ENCODE measurements around the gene TMEM92.
A peak's percentile ranks its signal among the peaks of the same experiment; 100 is the strongest.
"Not testable (repeated sequence)": the region's sequence is repeated elsewhere in the genome, so short reads cannot be mapped to it uniquely, and the experiment has no call there.

The TMEM92 gene

DNA sequence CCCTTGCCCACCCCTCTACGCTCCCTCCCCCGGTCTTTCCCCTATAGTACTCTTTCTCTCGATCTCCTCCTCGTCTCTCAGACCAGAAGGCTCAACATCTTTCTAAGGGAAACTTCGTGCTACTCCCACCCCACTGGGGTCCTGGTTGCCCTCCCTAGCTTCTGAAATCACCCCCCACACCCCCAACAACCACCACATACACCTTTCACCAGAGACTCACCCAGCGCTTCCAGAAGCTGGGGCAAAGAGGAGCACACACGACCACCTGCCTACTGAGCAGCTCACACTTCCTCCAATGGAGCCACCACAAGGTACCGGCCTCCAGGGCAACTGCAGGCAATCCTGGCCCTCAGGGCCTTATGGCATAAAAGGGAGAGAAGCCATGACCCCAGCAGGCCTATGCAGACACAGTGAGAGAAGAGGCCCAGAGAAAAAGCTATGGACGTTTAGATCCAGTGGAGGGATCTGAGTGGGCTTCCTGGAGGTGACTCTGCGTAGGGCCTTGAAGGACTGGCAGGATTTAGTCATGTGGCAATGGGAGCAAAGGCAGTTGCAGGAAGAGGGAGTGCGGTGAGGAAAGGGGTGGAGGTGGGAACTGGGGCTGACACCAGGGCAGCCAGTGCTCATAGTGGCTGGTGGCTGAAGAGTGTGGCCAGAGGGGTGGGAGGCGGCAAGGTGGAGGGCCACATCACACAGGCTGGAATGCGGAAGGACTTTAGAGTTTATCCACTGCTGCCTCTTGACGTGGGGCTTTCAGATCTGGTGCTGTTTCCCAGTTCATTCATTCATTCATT lies 12.1 kb upstream of the TMEM92 start:
- DNase-seq = no peak

DNA sequence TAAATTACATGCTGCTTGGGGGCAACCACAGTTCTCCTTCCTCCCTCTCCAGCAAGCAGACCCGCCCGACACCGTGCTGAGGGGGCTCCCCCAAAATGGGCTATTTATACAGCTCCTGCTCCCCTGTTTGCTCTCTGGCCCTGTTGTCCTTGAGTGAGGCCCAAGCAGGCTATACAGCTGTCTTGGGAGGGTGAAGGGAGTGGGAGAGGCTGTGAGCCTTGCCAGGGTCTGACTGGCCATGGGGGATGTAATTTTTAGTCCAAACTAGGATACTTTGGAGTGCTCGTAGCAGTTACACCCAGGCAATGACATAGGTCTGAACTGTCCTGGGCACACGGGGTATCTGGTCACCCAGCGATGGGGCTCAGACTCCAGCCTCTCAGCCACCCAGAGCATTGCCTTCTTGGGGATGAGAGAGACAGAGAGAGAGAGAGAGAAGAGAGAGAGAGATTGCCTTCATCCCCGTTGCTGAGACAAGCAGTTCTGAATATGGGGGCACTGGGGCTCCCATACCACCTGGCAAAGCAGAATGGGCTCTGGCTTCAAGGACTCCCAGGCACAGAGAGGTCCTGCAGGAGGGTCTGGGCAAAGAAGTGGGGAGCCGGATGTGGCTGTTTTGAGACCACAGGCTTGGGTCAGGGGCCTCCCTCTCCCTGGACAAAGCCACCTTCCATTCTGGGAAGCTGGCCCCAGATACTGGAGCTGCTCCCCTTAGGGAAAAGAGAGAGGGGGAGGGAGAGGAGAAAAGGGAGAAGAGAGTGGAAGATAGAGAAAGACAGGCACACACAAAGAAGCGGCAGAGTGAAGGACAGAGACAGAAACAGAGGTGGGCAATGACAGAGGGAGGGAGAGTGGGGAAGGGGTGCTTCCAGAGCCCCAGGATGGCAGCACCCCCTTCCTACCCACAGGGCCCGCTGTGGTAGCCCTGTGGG lies 10.7 kb upstream of the TMEM92 start:
- no peak for DNase-seq

DNA sequence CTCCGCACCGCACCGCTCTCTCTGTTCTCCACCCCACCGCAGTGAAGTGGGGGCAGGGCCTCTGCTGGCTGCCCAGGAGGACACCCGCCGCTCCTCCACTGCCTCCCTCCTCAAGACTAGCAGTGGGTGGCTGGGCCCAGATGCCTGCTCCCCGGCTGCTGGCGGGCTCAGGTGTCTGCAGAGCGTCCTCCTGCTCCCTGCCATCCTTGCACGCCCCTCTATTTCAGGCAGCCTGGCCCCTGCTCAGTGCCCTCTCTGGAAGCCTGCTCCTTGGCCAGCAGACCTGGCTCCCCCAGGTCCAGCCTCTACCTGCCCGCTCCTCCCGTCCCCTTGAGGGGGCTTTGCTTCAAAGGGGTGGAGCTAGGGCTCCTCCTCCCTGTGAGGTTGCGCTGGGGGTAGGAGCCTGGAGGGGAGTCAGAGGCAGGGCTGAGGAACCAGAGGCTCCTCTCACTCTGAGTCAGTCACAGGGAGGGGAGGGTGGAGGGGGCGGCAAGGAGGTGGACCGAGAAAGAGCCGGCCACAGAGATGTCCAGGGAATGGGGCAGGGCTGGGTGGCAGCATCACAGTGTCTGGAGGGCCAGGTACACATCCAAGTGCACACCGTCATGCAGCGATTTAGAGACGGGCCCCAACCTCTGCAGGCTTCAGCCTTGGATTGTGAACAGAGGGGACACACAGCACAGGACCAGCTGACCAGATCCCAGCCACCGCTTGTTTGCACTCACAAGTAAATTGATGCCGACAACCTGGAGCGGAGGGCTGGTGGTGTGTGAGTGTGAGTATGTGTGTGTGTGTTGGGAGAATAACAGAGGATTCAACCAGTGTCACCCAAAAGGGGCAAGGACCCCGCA lies 9.8 kb upstream of the TMEM92 start:
- DNase-seq = no peak

DNA sequence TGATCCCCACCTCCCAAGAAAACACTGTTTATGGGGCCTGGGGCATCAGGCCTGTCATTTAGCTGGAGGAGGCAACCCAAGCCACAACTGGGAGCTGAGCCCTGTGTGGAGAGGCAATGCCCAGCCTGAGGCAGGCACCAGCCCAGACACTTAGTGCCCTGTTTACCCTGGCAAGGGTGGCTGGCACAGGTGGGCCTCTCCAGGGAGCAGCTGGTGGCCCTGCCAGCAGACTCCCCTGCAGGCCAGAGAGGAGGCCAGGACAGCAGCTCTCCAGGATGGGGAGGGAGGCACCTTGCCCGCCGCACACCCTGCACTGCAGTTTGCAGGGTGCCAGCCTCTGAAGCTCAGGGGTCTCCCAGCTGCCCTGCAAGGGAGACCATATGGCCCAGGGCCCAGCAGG lies 9.1 kb upstream of the TMEM92 start:
- no peak for DNase-seq

DNA sequence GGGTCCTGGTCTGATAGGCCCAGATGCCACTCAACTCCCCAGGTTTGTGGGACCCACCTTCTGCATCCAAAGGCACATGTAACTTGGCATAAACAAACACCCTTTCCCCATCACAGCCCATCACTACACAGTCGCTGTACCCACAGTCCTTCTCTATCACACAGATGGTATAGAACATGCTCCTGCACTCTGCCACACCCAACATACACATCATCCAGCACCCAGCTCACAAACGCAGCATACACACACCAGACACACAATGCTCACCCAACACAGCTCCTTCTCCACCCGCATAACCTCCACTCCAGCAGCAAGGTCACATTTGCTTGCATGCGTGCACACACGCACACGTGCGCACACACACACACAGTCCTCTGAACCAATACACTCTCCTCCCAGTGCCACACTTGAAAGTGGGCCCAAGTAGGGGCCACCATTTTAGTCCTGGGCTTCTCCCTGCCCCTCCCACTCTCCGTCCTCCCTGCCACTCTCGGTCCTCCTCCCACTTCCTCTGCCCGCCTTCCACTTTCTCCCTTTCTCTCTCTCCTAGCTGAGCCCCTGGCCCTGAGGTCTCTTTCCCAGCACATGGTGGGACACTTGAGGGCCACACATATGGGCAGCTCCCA lies 8.5 kb upstream of the TMEM92 start:
- no peak for DNase-seq

DNA sequence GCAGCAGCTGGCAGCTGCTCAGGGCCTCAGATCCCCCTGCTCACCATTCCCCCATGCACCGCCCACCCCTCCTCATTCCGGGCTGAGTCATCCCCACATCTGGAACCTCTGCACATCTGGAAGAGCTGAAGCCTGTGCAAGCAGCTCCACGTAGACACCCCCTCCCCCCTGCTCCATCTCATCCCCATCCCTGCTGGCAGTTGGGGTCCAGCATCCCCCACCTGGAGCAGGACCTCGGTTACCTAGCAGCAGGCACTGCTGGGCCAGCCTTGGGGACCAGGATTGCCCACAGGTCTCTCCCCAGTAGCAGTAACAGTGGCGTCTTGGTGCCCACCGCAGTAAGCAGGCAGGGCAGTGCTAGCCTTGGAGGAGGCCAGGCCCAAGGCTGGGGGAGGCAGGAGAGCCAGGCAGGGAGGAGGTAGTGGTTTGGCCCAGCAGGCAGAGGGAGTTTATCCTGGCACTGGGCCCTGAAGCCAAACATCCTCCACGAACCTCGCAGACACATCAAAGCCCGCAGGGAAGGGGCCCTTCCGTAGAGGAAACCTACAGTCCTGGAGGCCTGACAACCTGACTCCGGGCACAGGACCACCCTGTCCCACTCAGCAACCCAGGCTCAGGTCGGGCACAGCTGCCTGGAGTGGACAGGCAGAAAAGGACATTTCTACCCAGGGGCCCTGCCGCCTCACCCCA lies 7.7 kb upstream of the TMEM92 start:
- no peak for DNase-seq

DNA sequence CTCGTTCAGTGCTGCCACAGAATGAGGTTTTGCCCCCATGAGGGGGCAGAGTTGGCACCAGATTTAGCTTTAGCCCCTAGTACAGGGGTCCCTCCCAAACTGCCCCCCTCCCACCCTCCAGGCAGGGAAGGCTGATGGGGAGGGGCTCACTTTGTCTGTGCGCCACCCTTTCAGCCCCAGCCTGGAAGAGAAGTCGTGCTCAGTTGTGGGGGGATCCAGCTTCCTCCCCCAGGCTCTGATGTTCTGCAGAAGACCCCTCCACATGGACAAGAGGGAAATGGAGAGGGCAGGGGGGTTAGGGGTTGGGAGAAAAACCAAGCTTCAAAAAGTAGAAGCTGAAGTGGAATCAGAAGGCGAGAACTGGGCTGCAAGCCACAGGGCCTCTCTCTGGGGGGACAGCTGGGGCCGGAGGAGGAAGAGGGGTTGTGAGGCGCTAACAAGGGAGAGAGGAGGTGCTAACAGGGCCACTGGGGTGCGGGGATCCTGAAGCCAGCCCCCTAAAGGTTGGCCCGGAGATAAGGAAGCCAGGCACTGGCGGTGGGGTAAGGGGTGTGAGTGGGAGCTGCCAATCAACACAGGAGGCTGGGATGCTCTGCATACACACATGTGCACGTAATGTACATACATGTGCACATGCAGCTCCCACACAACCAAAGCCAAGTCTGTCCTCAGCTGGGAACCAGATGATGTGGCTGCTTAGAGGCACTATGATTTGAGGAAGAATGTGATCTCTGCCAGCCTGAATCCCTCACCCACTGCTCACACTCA lies 7.0 kb upstream of the TMEM92 start:
- no peak for DNase-seq

DNA sequence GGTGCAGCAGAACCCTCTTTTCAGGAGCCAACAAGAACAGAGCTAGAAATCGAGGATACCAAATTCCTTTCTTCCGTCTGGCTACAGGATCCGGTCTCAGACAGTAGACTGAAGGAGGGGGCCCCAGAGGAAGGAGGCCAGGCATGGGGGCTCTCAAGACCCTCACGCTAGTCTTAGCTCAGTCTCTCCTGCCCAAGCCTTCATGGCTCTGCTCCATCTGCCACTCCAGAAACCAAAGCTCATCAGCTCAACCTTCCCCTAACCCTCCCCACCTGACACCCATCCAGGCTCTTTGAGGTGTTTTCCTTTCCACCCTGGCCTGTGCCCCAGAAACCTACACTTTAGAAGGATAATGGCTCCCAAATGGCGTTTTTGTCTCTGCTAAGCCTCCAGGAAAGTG lies 6.2 kb upstream of the TMEM92 start:
- no peak for DNase-seq

DNA sequence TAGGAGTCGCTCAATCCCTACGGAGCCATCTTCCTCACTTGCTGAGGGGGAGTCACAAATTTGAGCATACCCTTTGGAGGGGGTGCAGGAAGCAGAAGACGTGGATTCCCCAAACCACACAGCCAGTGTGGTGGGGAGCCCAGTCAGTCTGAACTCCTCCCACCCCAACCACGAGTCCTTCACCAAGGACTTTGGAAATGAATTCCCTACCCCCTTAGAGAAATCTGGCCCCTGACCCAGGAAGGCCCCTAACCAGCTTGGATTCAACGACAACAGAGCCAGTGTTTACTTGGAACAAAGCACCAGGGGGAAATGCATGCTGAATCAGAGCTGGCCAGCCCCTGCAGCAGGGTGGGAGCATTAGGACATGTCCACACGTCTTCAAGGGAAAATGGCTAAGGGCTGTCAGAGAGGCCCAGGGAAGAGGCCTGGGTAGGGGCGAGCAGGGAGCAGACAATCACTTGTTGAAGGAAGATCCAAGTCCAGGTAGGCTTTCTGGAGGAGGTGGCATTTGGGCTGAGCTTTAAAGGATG lies 5.5 kb upstream of the TMEM92 start:
- no peak for DNase-seq

DNA sequence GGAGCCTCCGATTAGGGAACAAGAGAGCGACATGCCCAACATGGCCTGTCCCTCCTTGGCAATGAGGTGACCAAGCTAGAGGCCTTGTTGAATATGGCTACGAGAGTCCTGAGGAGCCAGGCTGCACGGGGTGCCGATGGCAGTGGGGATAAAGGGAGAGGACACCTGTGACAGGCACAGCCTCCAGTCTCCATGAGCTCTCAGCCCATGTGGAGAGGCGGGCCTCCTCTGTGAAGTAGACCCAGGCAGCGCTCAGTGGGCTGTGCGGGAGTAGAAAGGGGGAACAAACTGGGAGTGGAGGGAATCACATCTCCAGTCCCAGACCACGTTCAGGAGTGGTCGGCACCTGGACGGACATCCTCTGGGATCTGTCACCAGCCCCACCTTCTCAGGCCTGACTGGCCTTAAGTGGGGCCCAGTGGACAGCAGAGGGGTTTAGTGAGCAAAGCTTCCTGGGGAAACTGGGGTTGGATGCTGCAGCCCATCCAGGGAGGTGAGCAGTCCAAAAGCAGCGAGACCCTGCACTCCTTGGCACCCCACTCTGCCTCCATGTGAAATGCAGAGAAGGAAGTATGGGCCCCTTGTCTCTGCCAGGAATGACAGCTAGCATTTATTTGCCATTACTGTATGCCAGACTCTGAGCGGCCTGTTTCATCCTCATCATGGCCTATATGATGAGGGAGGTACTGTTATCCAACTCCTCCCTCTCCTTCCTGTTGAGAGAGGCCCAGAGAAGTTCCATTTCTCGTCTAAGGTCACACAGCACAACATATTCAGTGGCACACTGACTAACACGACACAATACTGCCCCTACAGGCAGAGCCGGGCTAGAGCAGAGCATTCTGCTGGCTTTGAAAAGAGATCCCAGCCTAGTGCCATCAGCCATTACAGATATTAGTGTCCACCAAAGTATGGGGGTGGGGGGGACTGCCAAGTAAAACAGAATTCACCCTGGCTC lies 4.5 kb upstream of the TMEM92 start:
- peak; percentile 74 for DNase-seq

DNA sequence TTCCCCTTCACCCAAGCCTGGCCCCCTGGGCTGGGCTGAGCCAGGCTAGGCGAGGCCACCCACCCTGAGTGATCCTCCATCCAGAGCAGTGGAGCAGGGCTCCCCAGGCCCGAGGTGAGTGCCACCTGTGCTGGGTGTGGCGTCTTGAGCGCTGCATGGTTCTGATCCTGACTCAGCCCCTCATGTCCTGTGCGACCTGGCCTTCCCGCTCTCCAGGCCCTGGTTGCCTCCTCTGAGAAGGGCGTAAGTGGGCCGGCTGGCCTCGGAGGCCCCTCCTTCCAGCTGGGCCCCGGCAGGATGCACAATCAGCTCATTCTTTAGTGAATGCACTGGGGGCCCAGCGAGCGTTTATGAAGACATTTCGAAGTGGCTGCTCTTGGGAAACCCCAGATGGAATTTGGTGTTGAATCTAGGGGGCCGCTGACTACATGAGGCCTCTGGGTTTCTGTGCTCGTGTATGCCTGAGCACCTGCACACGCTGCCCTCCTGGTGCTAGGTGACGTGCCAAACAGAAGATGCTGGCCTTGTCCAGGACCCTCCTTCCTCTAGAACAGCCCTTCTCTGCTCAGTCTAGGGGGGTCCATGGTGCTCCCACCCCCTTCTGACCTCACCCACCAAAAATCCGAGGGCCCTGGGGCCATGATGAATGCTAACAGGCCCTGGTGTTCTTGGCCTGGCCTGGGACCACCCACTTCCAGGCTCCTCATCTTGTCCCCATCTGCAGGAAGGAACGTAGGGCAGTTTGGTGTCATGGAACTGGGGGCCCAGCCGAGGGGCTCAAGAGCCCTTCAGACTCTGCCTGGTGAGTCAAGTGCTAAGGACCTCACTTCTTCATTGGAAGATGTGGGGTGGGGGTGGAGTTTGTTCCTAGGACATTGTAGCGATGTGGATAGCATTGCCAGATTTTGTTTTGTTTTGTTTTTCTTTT lies 3.6 kb upstream of the TMEM92 start:
- no peak for DNase-seq

DNA sequence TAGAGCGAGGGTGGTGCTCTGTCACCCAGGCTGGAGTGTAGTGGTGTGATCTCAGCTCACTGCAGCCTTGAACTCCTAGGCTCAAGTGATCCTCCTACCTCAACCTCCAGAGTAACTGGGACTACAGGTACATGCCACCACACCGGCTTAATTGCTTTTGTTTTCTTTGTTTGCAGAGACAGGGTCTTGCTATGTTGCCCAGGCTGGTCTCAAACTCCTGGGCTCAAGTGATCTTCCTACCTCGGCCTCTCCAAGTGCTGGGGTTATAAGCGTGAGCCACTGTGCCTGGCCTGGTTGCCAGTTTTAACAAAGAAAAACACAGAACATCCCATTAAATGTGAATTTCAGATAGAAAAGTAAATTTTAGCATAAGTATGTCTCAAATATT lies 2.9 kb upstream of the TMEM92 start:
- DNase-seq = not testable (repeated sequence)

DNA sequence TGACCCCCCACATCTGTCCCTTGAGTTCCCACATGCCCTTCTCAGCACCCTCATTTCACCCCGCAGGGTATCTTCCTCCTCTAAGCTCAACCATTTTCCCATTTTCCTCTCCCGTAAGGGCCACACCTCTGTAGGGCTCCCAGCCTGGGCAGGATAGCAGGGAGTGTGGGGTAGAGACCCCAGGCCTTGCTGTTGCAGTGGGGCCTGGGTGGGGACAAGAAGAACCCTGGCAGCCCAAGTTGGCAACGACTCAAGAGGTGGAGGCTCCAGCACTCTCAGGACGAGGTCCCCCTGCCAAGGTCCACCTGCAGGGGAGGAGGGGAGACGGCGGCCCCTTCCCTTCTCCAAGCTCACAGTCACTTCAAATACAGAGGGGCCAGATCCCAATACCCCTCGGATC lies 2.0 kb upstream of the TMEM92 start:
- no peak for DNase-seq

DNA sequence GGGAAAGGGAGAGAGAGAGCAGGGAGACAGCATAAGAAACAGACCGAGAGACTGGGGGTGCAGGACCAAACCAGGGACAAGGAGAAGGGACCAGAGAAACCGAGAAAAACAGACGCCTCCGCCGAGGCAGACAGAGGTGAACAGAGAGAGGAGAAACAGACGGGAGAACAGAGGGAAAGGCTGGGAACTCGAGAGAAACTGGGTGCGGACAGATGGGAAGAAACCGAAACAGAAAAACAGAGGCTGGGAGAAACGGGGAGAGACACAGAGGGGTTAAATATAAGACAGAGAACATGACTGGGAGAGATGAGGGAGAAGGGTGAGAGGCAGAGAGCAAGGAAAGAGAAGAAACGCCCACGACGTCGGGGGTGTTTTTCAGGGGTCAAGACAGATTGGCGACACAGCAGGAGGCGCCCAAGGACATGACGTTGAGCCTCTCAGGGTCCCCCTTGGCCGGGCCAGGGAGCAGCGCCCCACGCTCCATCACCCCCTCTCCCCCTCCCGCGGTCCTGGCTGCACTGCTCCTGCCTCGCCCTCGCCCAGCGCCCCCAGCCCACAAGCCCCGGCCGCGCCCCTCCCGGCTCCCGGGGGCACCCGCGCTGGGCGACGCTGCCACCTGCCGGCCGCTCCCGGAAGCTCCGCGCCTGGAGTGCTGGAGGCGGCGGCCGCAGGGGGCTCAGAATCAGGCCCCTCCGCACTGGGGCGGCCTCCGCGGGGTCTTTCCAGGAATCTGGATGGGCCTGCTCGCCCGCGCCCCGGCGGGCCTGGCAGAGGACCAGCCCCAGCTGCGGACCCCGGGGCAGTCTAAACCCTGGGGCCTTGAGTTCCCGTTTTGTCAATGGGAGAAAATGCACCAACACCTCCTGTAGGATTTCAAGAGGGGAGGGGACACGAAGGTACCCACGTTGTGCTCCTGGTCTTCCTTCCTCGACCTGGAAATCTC lies 1.3 kb upstream of the TMEM92 start:
- DNase-seq = peak; percentile 30

DNA sequence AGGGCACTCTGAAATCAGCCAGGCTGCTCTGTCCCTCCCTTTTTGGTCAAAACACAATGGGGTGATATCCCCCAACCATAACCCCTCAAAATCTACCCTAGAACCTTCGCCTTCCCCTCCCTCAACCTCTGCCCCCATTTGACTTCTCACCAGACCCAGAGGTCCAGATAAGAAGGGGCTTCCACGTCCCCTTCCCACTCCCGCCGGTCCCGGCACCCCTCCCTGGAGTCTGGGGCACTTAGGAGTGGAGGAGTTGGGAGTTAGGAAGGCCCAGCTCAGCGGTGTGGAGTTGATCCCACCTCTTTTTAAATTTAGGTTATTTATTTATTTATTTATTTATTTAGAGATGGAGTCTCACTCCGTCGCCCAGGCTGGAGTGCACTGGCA lies 619 bp upstream of the TMEM92 start:
- DNase-seq = no peak

DNA sequence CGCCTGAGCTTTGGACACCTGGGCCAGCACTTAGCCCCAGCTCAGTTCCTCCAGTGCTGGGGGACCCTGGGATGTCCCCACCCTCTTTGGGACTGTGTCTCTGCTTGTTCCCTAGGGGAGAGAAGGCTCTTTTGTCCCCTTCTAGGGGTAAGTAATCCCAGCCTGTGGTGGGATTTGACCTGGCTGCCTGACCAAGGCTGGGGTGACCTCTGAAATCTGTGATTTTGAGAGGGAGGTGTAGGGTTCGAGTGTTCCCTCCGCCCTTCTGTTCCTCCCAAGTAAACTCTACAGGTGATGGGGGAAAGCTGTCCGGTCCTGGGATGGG lies 593 bp downstream of the TMEM92 start:
- DNase-seq = no peak

DNA sequence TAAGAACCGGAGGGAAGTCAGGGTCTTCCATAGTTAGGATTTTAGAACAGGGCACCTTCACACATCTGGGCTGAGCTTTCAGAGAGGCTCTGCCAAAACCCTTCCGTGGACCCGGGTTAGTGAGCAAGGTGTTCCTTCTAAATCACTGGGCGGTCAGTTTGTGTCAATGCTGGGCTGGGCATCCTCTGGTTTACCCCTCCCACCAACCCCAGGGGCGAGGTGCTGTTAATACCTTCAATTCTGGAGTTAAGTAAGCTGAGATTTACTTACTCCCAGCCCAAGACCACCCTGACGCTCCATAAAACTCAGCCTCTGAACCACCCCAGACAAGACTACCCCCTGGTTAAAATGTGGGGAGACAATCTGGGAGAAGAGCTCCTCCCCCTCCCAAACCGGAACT lies 1.0 kb downstream of the TMEM92 start:
- no peak for DNase-seq

Data from inflammatory macrophage treated with lipopolysaccharide for 4 hours (primary cell).